GM21390 (cell line): ENCODE measurements around the gene CAPN2.

ENCODE experiments used
- ATAC-seq: cut with Tn5 transposase; IDR thresholded peaks from one replicate; pipeline ENCODE4 v1.9.1; 2021; ENCODE audit not compliant: unreplicated experiment

The CAPN2 gene

DNA sequence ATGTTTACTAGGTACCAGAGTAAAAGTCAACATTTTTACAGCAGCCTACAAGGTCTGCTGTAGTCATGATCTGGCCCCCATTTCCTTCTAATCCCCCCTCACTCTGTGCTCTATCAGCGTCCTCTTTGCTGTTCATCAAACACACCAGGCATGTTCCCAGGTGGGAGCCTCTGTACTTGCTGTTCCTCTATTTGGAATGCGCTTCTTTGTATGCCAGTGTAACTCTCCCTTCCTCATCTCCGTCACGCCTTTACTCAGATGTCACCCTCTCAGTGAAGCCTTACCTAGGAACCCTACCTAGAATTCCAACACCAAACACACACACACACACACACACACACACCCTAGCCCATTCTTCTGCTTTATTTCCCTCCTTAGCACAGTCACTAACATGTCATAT, 112.4 kb downstream of the CAPN2 start:
- ATAC-seq, result no peak
